Duodenal mucosa (tissue), 2 donors: ENCODE measurements around the gene RNF133.
"Not testable (repeated sequence)": the region's sequence is repeated elsewhere in the genome, so short reads cannot be mapped to it uniquely, and the experiment has no call there.

Experiments used
- H3K27ac ChIP-seq: one replicate; pipeline ENCODE4 v1.7.0; 2013; ENCODE audit warnings: low read depth, low read length
- H3K27me3 ChIP-seq, 2 donors: one replicate each; pipeline ENCODE4 v1.7.0; 2013; ENCODE audit warnings: low read length in 2 of 2, control low read depth in 1 of 2; ENCODE audit not compliant: insufficient read depth in 2 of 2, control insufficient read depth in 1 of 2
- H3K36me3 ChIP-seq, 2 donors: one replicate each; pipeline ENCODE4 v1.7.0; 2013; ENCODE audit warnings: low read length in 2 of 2, control low read depth in 1 of 2; ENCODE audit not compliant: insufficient read depth in 2 of 2, control insufficient read depth in 1 of 2
- H3K4me1 ChIP-seq, 2 donors: one replicate each; pipeline ENCODE4 v1.7.0; 2013; ENCODE audit warnings: low read length in 2 of 2, control low read depth in 1 of 2; ENCODE audit not compliant: insufficient read depth in 2 of 2, control insufficient read depth in 1 of 2
- H3K4me3 ChIP-seq, 2 donors: one replicate each; pipeline ENCODE4 v1.7.0; 2013; ENCODE audit warnings: low read length in 2 of 2, low read depth in 1 of 2
- H3K9ac ChIP-seq, 2 donors: one replicate each; pipeline ENCODE4 v1.7.0; 2013; ENCODE audit warnings: low read length in 2 of 2, low read depth in 1 of 2
- H3K9me3 ChIP-seq, 2 donors: one replicate each; pipeline ENCODE4 v1.7.0; 2013; ENCODE audit warnings: low read length in 2 of 2, control low read depth in 1 of 2; ENCODE audit not compliant: control insufficient read depth in 1 of 2

RNF133 gene

GRCh38 chr7:122691569-122692235, 7.2 kb downstream of the RNF133 start:
- no peaks in the 10 kb centered on the region for H3K4me1 ChIP-seq
- H3K27me3 ChIP-seq = no peaks in the 10 kb centered on the region
- H3K36me3 ChIP-seq = no peaks in the 10 kb centered on the region
- no peak overlapping the region for H3K9ac ChIP-seq
- H3K4me3 ChIP-seq = no peak overlapping the region
- H3K9me3 ChIP-seq = no peaks in the 10 kb centered on the region
- H3K27ac ChIP-seq = no peak overlapping the region

DNA sequence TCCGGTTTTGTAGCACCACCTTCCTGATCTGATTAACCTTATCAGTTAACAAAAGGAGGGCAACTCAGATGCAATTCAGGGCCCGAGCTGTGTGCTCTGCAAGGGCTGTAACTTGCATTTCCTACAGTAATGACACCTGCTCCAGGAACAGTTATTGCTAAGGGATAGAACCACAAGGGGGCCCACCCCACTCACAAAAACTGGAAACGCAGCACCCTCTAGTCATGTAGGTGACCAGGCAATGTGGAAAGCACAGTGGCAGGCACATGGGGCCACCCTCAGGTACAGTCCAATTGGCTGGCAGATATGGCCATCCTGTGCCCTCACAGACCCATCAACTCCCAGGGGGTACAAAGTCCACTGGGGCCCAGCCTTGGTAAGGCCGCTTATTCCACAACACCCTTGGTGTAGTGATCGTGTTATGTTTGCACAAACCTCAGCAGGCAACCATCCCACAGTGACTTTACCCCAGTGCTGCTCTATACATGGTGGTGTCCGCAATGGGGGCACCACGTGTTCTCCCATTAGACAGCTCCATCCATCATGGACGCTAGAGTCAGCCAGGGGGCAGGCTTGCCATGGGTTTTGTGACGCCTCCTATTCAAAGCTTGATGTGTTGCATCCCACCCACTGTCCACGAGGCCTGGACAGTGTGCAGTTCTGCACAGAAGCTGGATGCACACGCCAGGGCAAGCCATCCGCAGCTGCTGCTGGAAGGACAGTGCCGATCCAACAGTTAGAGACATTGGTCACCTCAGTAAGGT, 9.4 kb downstream of the RNF133 start:
- no peak overlapping the region for H3K4me3 ChIP-seq
- no peaks in the 10 kb centered on the region for H3K9me3 ChIP-seq
- H3K9ac ChIP-seq = no peak overlapping the region
- no peaks in the 10 kb centered on the region for H3K27me3 ChIP-seq
- H3K36me3 ChIP-seq = no peaks in the 10 kb centered on the region
- no peaks in the 10 kb centered on the region for H3K4me1 ChIP-seq
- H3K27ac ChIP-seq = no peak overlapping the region

DNA sequence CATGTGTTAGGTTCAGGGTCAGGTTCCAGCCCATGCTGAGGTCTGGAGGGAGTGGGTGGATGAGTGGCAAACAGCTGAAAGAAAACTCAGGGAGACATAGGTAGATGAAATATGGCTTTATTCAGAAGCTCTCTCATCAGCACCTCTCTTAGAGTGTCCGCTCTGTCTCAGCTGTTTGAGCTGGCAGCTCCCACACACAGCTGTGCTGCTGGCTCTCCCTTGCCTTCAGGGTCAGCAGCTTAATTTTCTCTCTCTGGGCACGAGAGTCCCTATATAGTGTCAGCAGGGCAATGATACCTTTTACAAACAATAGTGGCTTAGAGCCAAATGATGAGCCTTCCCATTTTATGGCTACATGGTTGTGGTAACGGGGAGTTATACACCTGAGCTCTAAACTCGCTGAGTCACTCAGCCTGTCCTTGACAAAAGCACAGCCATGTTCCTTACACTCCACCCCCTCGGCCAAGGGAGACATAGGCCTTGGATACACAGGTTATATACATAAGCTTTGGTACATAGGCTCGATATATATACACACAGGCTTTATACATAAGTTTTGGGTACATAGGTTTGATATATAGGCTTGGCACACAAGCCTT, 10.4 kb downstream of the RNF133 start:
- no peak overlapping the region for H3K4me3 ChIP-seq

GRCh38 chr7:122686360-122686878, 12.5 kb downstream of the RNF133 start:
- Histone ChIP-seq H3K9me3 (no peaks in the 10 kb centered on the region), H3K27me3 (no peaks in the 10 kb centered on the region), H3K4me1 (no peaks in the 10 kb centered on the region), H3K36me3 (no peaks in the 10 kb centered on the region), H3K4me3 (no peak overlapping the region), H3K9ac (no peak overlapping the region), H3K27ac (no peak overlapping the region)

More for the DNA sequence above, 10.4 kb downstream of the RNF133 start:
- Histone ChIP-seq H3K27me3 (no peaks in the 10 kb centered on the region), H3K9ac (no peak overlapping the region), H3K4me1 (no peaks in the 10 kb centered on the region), H3K36me3 (no peaks in the 10 kb centered on the region), H3K27ac (no peak overlapping the region), H3K9me3 (no peaks in the 10 kb centered on the region)

DNA sequence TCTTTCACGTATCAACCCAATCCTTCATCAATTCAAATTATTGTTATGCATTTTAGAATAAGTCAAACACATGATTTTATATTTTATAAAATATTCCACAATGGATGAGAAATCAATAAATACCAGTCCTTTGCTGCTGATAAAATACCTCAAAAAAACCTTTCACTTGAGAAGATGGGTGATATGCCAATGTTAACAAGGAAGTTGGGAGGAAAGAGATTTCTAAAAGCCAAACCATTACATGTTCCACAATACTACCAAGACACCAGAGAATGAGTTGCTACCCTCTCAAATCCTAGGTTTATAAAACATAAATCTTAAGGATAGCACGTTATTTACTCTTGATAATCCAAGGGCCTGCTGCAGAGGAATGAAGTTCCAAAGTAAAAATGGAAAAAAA, 14.4 kb downstream of the RNF133 start:
- Histone ChIP-seq H3K27me3 (no peaks in the 10 kb centered on the region), H3K9me3 (no peaks in the 10 kb centered on the region), H3K36me3 (no peaks in the 10 kb centered on the region), H3K27ac (no peak overlapping the region), H3K4me3 (no peak overlapping the region), H3K9ac (no peak overlapping the region), H3K4me1 (no peaks in the 10 kb centered on the region)

DNA sequence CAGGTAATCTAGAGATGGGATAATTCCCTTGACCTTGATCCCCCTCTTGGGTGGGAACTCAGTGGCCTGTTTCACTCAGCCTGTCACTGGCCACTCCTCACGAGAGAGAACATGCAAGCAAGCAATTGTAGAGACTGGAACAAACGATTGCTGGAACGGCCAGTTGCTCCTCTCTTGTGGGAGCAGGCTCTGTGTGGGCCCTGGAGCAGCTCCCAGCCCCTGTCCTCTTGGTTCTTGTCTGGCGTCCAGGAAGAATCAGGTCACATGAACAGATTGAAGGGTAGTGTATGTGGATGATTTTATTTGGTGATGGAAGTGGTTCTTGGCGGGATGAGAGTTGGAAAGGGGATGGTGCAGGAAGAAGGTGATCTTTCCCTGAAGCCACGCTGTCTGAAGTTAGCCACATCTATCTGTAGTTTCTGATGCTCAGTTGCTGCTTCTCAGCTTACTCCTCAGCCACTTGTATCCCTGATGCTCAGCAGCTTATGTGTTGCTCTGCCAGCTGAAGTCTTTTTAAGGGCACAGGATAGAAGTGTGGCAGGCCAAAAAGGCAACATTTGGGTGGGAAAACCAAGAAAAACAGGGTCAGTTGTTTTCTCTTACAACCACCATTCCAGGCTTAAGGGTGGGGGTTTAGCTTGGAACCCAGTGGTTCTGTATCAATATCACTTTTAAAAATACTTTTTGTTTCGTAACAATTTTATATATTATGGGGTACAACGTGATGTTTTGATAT, 15.9 kb downstream of the RNF133 start:
- Histone ChIP-seq H3K4me3 (no peak overlapping the region), H3K27ac (no peak overlapping the region), H3K36me3 (no peaks in the 10 kb centered on the region), H3K9me3 (no peaks in the 10 kb centered on the region), H3K4me1 (peaks cover 0 to 7% of the 10 kb centered on the region in 2 donors), H3K9ac (no peak overlapping the region), H3K27me3 (no peaks in the 10 kb centered on the region)

GRCh38 chr7:122681186-122681585, 17.7 kb downstream of the RNF133 start:
- not testable (repeated sequence) for H3K27me3 ChIP-seq, H3K4me3 ChIP-seq, H3K9ac ChIP-seq, H3K4me1 ChIP-seq, H3K36me3 ChIP-seq, H3K9me3 ChIP-seq, H3K27ac ChIP-seq

- H3K27me3 ChIP-seq = no peaks in the 10 kb centered on the region
- H3K4me1 ChIP-seq = peaks cover 0 to 7% of the 10 kb centered on the region in 2 donors
- H3K4me3 ChIP-seq = no peak overlapping the region
- no peaks in the 10 kb centered on the region for H3K36me3 ChIP-seq
- H3K9ac ChIP-seq = no peak overlapping the region
- no peak overlapping the region for H3K27ac ChIP-seq
- H3K9me3 ChIP-seq = no peaks in the 10 kb centered on the region
Measured at GRCh38 chr7:122679813-122680212, 19.1 kb downstream of the RNF133 start.

- not testable (repeated sequence) for H3K4me1 ChIP-seq, H3K4me3 ChIP-seq, H3K27me3 ChIP-seq, H3K9me3 ChIP-seq, H3K36me3 ChIP-seq, H3K27ac ChIP-seq, H3K9ac ChIP-seq
Measured at GRCh38 chr7:122679269-122679709, 19.6 kb downstream of the RNF133 start.

- Histone ChIP-seq H3K27me3 (no peaks in the 10 kb centered on the region), H3K9me3 (no peaks in the 10 kb centered on the region), H3K4me3 (no peak overlapping the region), H3K36me3 (no peaks in the 10 kb centered on the region), H3K4me1 (peaks cover 0 to 7% of the 10 kb centered on the region in 2 donors), H3K27ac (no peak overlapping the region), H3K9ac (no peak overlapping the region)
Measured at GRCh38 chr7:122677149-122677548, 21.8 kb downstream of the RNF133 start.
